ENCODE results near the gene REEP1. TPM values are rescaled to one million over a fixed set of nuclear protein-coding genes. Genes with fewer than 3 reads are reported as not detected.

The REEP1 gene
- total and polyA plus RNA-seq, 2 donors (not counting 1 experiment from before 2014, with no cell fraction given): not detected

DNA sequence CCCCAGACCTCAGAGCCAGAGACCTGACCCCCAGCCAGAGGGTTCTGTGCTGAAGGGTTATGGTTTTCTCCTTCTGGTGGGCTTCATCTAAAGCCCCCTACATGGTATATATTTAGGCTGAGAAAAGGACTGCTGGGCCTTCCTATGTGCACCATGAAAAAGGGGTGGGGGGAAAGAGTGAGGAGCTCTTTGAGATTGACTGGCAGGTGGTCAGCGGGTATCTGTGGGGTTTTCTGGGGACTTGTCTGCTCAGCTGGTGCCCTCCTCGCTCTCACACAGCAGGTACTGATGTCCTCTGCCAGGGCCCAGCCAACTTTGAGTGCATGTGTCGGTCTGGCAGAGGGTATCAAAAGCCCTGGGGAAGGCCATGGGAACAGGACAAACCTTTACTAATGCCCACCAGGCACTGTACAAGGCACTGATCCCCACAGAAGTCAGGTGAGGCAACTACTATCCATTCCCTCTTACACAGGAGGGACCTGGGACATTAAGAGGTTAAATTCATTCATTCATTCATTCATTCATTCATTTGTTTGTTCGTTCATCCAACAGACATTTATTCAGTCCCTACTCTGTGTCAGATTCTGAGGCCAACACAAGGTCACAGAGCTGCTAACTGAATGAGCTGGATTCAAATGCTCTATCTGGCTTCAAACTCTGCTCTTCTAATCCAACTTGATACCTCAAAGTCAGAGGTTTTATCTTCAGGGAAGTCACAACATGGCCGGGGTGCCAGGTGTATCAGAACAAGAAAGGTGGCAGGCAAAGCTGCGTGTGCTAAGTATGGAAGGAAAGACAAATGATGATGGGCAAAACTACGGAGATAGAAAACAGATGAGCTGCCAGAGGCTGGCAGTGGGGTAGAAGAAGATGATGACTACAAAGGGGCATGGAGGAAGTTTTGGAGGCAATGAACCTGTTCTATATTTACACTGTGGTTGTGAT is 44.6 kb downstream of the REEP1 start:
- peaks cover 0 to 23% (median 2%) of the 10 kb centered on the region in 4 experiments for H3K27me3 ChIP-seq (replicated peaks in 1 of 4; ENCODE audit: control extremely low read depth in 1 of 4, control insufficient read depth in 3 of 4, insufficient read depth in 4 of 4, low read length in 3 of 4)
- H2AFZ ChIP-seq (ENCODE audit: insufficient read depth, low read depth, low read length, poor library complexity, severe bottlenecking): no peak overlapping the region
- CTCF ChIA-PET: no interaction called here
- peaks cover 32% of the 10 kb centered on the region for H3K27me3 Mint-ChIP-seq
- H3K27ac Mint-ChIP-seq: peak overlapping the region; percentile 23
- H3K4me1 Mint-ChIP-seq: no peaks in the 10 kb centered on the region
- TF ChIP-seq EZH2 (IDR thresholded peaks at IDR 0.05; ENCODE audit: borderline replicate concordance, insufficient read depth, low read depth, low read length, poor library complexity, severe bottlenecking): no peak
- TF ChIP-seq, protein P1, sequence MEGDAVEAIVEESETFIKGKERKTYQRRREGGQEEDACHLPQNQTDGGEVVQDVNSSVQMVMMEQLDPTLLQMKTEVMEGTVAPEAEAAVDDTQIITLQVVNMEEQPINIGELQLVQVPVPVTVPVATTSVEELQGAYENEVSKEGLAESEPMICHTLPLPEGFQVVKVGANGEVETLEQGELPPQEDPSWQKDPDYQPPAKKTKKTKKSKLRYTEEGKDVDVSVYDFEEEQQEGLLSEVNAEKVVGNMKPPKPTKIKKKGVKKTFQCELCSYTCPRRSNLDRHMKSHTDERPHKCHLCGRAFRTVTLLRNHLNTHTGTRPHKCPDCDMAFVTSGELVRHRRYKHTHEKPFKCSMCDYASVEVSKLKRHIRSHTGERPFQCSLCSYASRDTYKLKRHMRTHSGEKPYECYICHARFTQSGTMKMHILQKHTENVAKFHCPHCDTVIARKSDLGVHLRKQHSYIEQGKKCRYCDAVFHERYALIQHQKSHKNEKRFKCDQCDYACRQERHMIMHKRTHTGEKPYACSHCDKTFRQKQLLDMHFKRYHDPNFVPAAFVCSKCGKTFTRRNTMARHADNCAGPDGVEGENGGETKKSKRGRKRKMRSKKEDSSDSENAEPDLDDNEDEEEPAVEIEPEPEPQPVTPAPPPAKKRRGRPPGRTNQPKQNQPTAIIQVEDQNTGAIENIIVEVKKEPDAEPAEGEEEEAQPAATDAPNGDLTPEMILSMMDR (IDR thresholded peaks at IDR 0.05): no peak
- H3K9me3 Mint-ChIP-seq (ENCODE audit: insufficient read depth): no peaks in the 10 kb centered on the region
- no peaks in the 10 kb centered on the region for H3K36me3 ChIP-seq (replicated peaks in 1 of 2; ENCODE audit: control extremely low read depth in 1 of 2, control insufficient read depth in 1 of 2, extremely low read depth in 1 of 2, insufficient read depth in 2 of 2, low read length in 1 of 2)
- no peak overlapping the region for H3K4me3 Mint-ChIP-seq
- no peaks in the 10 kb centered on the region for H3K79me2 ChIP-seq (ENCODE audit: control insufficient read depth, insufficient read depth, low read length)
- no peaks in the 10 kb centered on the region for H4K20me1 ChIP-seq (ENCODE audit: control insufficient read depth, insufficient read depth, low read length, poor library complexity, severe bottlenecking)
- DNase-seq: no peak
- H3K4me3 ChIP-seq (ENCODE audit: control extremely low read depth in 1 of 5, extremely low read depth in 1 of 5, insufficient read depth in 1 of 5, low read depth in 2 of 5, low read length in 4 of 5): no peak overlapping the region
- 84% methylated on average over 7 of the region's 7 CpGs for WGBS (ENCODE audit: insufficient coverage)
- intact Hi-C loops (cut with micrococcal nuclease): no loop called here
- POLR2A ChIA-PET: no interaction called here
- no peak overlapping the region for H3K4me2 ChIP-seq (replicated peaks; ENCODE audit: low read depth, low read length, poor library complexity, severe bottlenecking)
- no peak overlapping the region for H3K27ac ChIP-seq (ENCODE audit: low read length in 2 of 2)
- no peaks in the 10 kb centered on the region for H3K4me1 ChIP-seq (ENCODE audit: control insufficient read depth in 2 of 2, insufficient read depth in 2 of 2, low read length in 2 of 2)
- no peak overlapping the region for H3K9ac ChIP-seq (ENCODE audit: low read length)
- H3K9me3 ChIP-seq (ENCODE audit: control extremely low read depth in 1 of 3, control insufficient read depth in 2 of 3, insufficient read depth in 1 of 3, low read length in 2 of 3): no peaks in the 10 kb centered on the region
- ATAC-seq (ENCODE audit: low read depth): no peak

- peaks cover 32% of the 10 kb centered on the region for H3K27me3 Mint-ChIP-seq
- Histone ChIP-seq H3K4me1 (ENCODE audit: control insufficient read depth in 2 of 2, insufficient read depth in 2 of 2, low read length in 2 of 2) (no peaks in the 10 kb centered on the region), H3K9me3 (ENCODE audit: control extremely low read depth in 1 of 3, control insufficient read depth in 2 of 3, insufficient read depth in 1 of 3, low read length in 2 of 3) (no peaks in the 10 kb centered on the region), H3K27ac (ENCODE audit: low read length in 2 of 2) (no peak overlapping the region), H3K4me3 (ENCODE audit: control extremely low read depth in 1 of 5, extremely low read depth in 1 of 5, insufficient read depth in 1 of 5, low read depth in 2 of 5, low read length in 4 of 5) (no peak overlapping the region), H4K20me1 (ENCODE audit: control insufficient read depth, insufficient read depth, low read length, poor library complexity, severe bottlenecking) (no peaks in the 10 kb centered on the region), H3K36me3 (replicated peaks in 1 of 2; ENCODE audit: control extremely low read depth in 1 of 2, control insufficient read depth in 1 of 2, extremely low read depth in 1 of 2, insufficient read depth in 2 of 2, low read length in 1 of 2) (no peaks in the 10 kb centered on the region), H2AFZ (ENCODE audit: insufficient read depth, low read depth, low read length, poor library complexity, severe bottlenecking) (no peak overlapping the region), H3K9ac (ENCODE audit: low read length) (no peak overlapping the region), H3K79me2 (ENCODE audit: control insufficient read depth, insufficient read depth, low read length) (no peaks in the 10 kb centered on the region), H3K27me3 (replicated peaks in 1 of 4; ENCODE audit: control extremely low read depth in 1 of 4, control insufficient read depth in 3 of 4, insufficient read depth in 4 of 4, low read length in 3 of 4) (peaks cover 0 to 21% (median 2%) of the 10 kb centered on the region in 4 experiments), H3K4me2 (replicated peaks; ENCODE audit: low read depth, low read length, poor library complexity, severe bottlenecking) (no peak overlapping the region)
- ChIA-PET CTCF (no interaction called here), POLR2A (no interaction called here)
- ATAC-seq (ENCODE audit: low read depth) (no peak), DNase-seq (no peak)
- no peak overlapping the region for H3K4me3 Mint-ChIP-seq
- no peak for TF ChIP-seq EZH2 (IDR thresholded peaks at IDR 0.05; ENCODE audit: borderline replicate concordance, insufficient read depth, low read depth, low read length, poor library complexity, severe bottlenecking)
- TF ChIP-seq, protein P1 (IDR thresholded peaks at IDR 0.05): no peak
- H3K9me3 Mint-ChIP-seq (ENCODE audit: insufficient read depth): no peaks in the 10 kb centered on the region
- WGBS (ENCODE audit: insufficient coverage): 92% methylated on average over 3 of the region's 4 CpGs
- intact Hi-C loops (cut with micrococcal nuclease): no loop called here
- H3K4me1 Mint-ChIP-seq: no peaks in the 10 kb centered on the region
- no peak overlapping the region for H3K27ac Mint-ChIP-seq
Measured at GRCh38 chr2:86291328-86291662, 46.1 kb downstream of the REEP1 start.

All from B cell (primary cell).